H9 (cell line): ENCODE measurements around the gene IGF1R. TPM values are rescaled to one million over a fixed set of nuclear protein-coding genes. Genes with fewer than 3 reads are reported as not detected.
A peak's percentile ranks its signal among the peaks of the same experiment; 100 is the strongest.

ENCODE experiments used
- DNase-seq: peaks from one replicate; pipeline ENCODE4 v3.0.0-alpha.2; 2017
- H2AFZ ChIP-seq: one replicate; pipeline ENCODE4 v1.6.1; 2013; ENCODE audit warnings: mild to moderate bottlenecking, low read length, control low read depth, moderate library complexity
- H2AK5ac ChIP-seq: 2 replicates; pipeline ENCODE4 v1.6.1; 2013; ENCODE audit warnings: low read length, control low read depth, mixed read lengths; ENCODE audit not compliant: insufficient read length
- H2BK120ac ChIP-seq: one replicate; pipeline ENCODE4 v1.6.1; 2013; ENCODE audit warnings: low read depth, mild to moderate bottlenecking, low read length, control low read depth, inconsistent platforms; ENCODE audit not compliant: poor library complexity, severe bottlenecking
- H2BK12ac ChIP-seq: 2 replicates; pipeline ENCODE4 v1.6.1; 2013; ENCODE audit warnings: low read length, control low read depth, mixed read lengths, low read depth; ENCODE audit not compliant: insufficient read length
- H2BK15ac ChIP-seq: 2 replicates; pipeline ENCODE4 v1.6.1; 2013; ENCODE audit warnings: low read depth, low read length, control low read depth
- H2BK20ac ChIP-seq: one replicate; pipeline ENCODE4 v1.6.1; 2013; ENCODE audit warnings: low read depth, mild to moderate bottlenecking, low read length, control low read depth, inconsistent platforms; ENCODE audit not compliant: poor library complexity, severe bottlenecking
- H2BK5ac ChIP-seq: 2 replicates; pipeline ENCODE4 v1.6.1; 2013; ENCODE audit warnings: low read length, control low read depth, mixed read lengths; ENCODE audit not compliant: insufficient read length
- H3K14ac ChIP-seq: 2 replicates; pipeline ENCODE4 v1.6.1; 2013; ENCODE audit warnings: low read length, control low read depth; ENCODE audit not compliant: insufficient read depth
- H3K18ac ChIP-seq: 2 replicates; pipeline ENCODE4 v1.6.1; 2013; ENCODE audit warnings: low read depth, mild to moderate bottlenecking, mixed read lengths, low read length, control low read depth; ENCODE audit not compliant: insufficient read length
- H3K23ac ChIP-seq: 2 replicates; pipeline ENCODE4 v1.6.1; 2013; ENCODE audit warnings: low read length, control low read depth, mixed read lengths, low read depth; ENCODE audit not compliant: insufficient read length
- H3K23me2 ChIP-seq: 2 replicates; pipeline ENCODE4 v1.6.1; 2013; ENCODE audit warnings: low read depth, mild to moderate bottlenecking, mixed read lengths, low read length, control low read depth; ENCODE audit not compliant: insufficient read length, poor library complexity, severe bottlenecking
- H3K27ac ChIP-seq: 2 replicates; pipeline ENCODE4 v1.5.1; 2013; ENCODE audit warnings: low read length, control low read depth, mixed read lengths, low read depth; ENCODE audit not compliant: insufficient read length
- H3K27me3 ChIP-seq: 2 replicates; pipeline ENCODE4 v1.6.1; 2013; ENCODE audit warnings: low read length, control low read depth, inconsistent platforms; ENCODE audit not compliant: insufficient read depth
- H3K4ac ChIP-seq: 2 replicates; pipeline ENCODE4 v1.6.1; 2013; ENCODE audit warnings: low read depth, mild to moderate bottlenecking, control low read depth, inconsistent platforms, low read length, moderate library complexity
- H3K4me1 ChIP-seq: 2 replicates; pipeline ENCODE4 v1.6.1; 2013; ENCODE audit warnings: low read length, control low read depth, inconsistent platforms; ENCODE audit not compliant: insufficient read depth
- H3K4me2 ChIP-seq: 2 replicates; pipeline ENCODE4 v1.6.1; 2013; ENCODE audit warnings: low read length, control low read depth, mixed read lengths; ENCODE audit not compliant: insufficient read length, insufficient read depth
- H3K56ac ChIP-seq: 2 replicates; pipeline ENCODE4 v1.6.1; 2013; ENCODE audit warnings: low read depth, mild to moderate bottlenecking, mixed read lengths, low read length, control low read depth; ENCODE audit not compliant: insufficient read length
- H3K79me1 ChIP-seq: 2 replicates; pipeline ENCODE4 v1.6.1; 2013; ENCODE audit warnings: low read depth, mild to moderate bottlenecking, moderate library complexity, low read length, control low read depth, inconsistent platforms; ENCODE audit not compliant: insufficient read depth, poor library complexity, severe bottlenecking
- H3K79me2 ChIP-seq: 2 replicates; pipeline ENCODE4 v1.6.1; 2013; ENCODE audit warnings: low read length, control low read depth, inconsistent platforms; ENCODE audit not compliant: insufficient read depth
- H3K9ac ChIP-seq: 2 replicates; pipeline ENCODE4 v1.6.1; 2013; ENCODE audit warnings: low read length, control low read depth, mixed read lengths; ENCODE audit not compliant: insufficient read length; ENCODE audit errors: extremely low read depth
- H3K9me3 ChIP-seq: one replicate; pipeline ENCODE4 v1.6.1; 2013; ENCODE audit warnings: low read depth, low read length, inconsistent platforms; ENCODE audit not compliant: control insufficient read depth
- H3T11ph ChIP-seq: one replicate; pipeline ENCODE4 v1.6.1; 2013; ENCODE audit warnings: mild to moderate bottlenecking, low read length, control low read depth, inconsistent platforms
- H4K20me1 ChIP-seq: one replicate; pipeline ENCODE4 v1.6.1; 2013; ENCODE audit not compliant: control insufficient read depth, insufficient read length, insufficient read depth
- H4K5ac ChIP-seq: 2 replicates; pipeline ENCODE4 v1.6.1; 2013; ENCODE audit warnings: low read depth, mild to moderate bottlenecking, mixed read lengths, low read length, control low read depth; ENCODE audit not compliant: insufficient read length
- H4K8ac ChIP-seq: replicated peaks from 2 replicates; pipeline ENCODE4 v1.6.1; 2013; ENCODE audit warnings: low read length, control low read depth, mixed read lengths, low read depth; ENCODE audit not compliant: insufficient read length
- H4K91ac ChIP-seq: 2 replicates; pipeline ENCODE4 v1.6.1; 2013; ENCODE audit warnings: low read depth, mild to moderate bottlenecking, moderate library complexity, mixed read lengths, low read length, control low read depth; ENCODE audit not compliant: insufficient read length
- H3K27ac Mint-ChIP-seq, 3 experiments: 2 replicates in 2 of 3; 3 replicates in 1 of 3; pipeline ENCODE4 v1.8.0; 2020 to 2021; ENCODE audit warnings: mixed read lengths in 3 of 3, mild to moderate bottlenecking in 1 of 3, moderate library complexity in 1 of 3
- H3K27me3 Mint-ChIP-seq: 2 replicates; pipeline ENCODE4 v1.8.0; 2021; ENCODE audit warnings: low read depth, mild to moderate bottlenecking, moderate library complexity, mixed read lengths
- H3K36me3 Mint-ChIP-seq, 3 experiments: 2 replicates in 2 of 3; 3 replicates in 1 of 3; pipeline ENCODE4 v1.8.0; 2020 to 2021; ENCODE audit warnings: low read depth in 3 of 3, mixed read lengths in 3 of 3; ENCODE audit not compliant: insufficient read depth in 1 of 3
- H3K4me1 Mint-ChIP-seq, 2 experiments: 2 replicates each; pipeline ENCODE4 v1.8.0; 2020; ENCODE audit warnings: mixed read lengths in 2 of 2
- H3K4me3 Mint-ChIP-seq, 2 experiments: 2 replicates in 1 of 2; 3 replicates in 1 of 2; pipeline ENCODE4 v1.8.0; 2020 to 2021; ENCODE audit warnings: mild to moderate bottlenecking in 2 of 2, mixed read lengths in 2 of 2, moderate library complexity in 1 of 2
- H3K9me3 Mint-ChIP-seq, 2 experiments: 2 replicates in 1 of 2; 3 replicates in 1 of 2; pipeline ENCODE4 v1.8.0; 2020; ENCODE audit warnings: mild to moderate bottlenecking in 2 of 2, mixed read lengths in 2 of 2, moderate library complexity in 1 of 2
- WGBS: extraction: QIAGEN DNeasy Blood & Tissue Kit; methylation state at CpG from one replicate; pipeline ENCODE4 v1.1.7; 2013; ENCODE audit warnings: missing lambda C conversion rate, low lambda C conversion rate, mixed read lengths; ENCODE audit not compliant: insufficient read length; ENCODE audit errors: extremely low coverage; 5-methylcytosine and 5-hydroxymethylcytosine counted together
- total RNA-seq: library from RNA; stranded (reverse); gene quantifications from 2 replicates; pipeline ENCODE4 v1.2.1, GENCODE V29; 2021
- TF ChIP-seq, protein P1 (sequence below): fragments of 200-600 bp; sonication (generic); conservative IDR thresholded peaks from 3 replicates; pipeline ENCODE4 v1.8.0; 2021; ENCODE audit warnings: antibody characterized with exemption, mild to moderate bottlenecking

The IGF1R gene
- total RNA-seq, 1 experiment from 2014 or later, result 70.0 TPM

DNA sequence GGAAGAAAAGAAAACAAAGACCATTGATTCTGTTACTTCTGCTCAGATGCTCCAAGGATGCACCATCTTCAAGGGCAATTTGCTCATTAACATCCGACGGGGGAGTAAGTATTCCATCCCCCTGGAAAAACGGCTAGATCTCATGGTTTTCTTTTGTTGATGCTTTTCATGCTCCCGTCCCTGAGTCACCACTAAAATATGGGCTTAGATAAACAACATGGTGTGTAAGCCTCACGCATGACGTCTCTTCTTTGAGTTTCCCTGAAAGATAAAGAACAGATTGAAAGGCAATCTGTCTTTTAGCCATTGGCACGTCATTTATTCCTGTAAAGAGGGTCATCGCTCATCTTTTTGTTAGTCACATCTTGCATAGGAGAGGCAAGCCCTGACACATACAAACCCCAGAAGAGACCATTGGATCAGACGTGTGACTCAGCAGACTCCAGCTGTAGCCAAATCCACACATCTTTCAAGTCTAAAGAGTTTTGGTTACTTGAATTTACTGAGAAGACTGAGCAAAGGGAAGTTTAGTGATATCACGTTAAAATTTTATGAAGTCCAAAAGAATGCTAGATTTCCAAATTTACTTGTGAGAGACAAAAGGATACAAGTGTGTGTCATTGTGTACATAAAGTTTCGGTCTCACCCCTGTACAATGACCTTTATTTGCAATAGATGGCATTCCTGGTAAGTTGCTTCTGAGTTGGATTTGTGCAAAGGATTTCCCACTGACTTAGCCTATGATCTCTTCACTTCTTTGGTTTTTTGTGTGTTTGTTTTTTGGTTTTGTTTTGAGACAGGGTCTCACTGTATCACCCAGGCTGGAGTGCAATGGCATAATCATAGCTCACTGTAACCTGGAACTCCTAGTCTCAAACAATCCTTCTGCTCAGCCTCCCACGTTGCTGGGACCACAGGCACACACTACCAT lies 248.7 kb downstream of the IGF1R start:
- H3K27me3 ChIP-seq, result no peaks in the 10 kb centered on the region
- H4K91ac ChIP-seq, result no peak overlapping the region
- H4K8ac ChIP-seq, result no peak overlapping the region
- H2BK20ac ChIP-seq, result no peak overlapping the region
- H3K9me3 ChIP-seq, result no peaks in the 10 kb centered on the region
- no peak overlapping the region for H4K5ac ChIP-seq
- H3K27ac ChIP-seq, result no peak overlapping the region
- Mint-ChIP-seq H3K4me3 (no peak overlapping the region), H3K27ac (peak overlapping the region in 2 of 3 experiments; percentile 28 to 31; a peak in 4 of 7 replicates), H3K4me1 (peaks cover 26 to 36% of the 10 kb centered on the region in 2 experiments), H3K27me3 (no peaks in the 10 kb centered on the region), H3K36me3 (peaks cover 19 to 39% (median 30%) of the 10 kb centered on the region in 3 experiments; a peak in 6 of 7 replicates), H3K9me3 (no peaks in the 10 kb centered on the region)
- H3K18ac ChIP-seq, result no peak overlapping the region
- no peak overlapping the region for H3T11ph ChIP-seq
- DNase-seq, result no peak
- no peaks in the 10 kb centered on the region for H3K23me2 ChIP-seq
- no peak overlapping the region for H2BK120ac ChIP-seq
- no peaks in the 10 kb centered on the region for H3K79me1 ChIP-seq
- no peak overlapping the region for H2BK5ac ChIP-seq
- no peak overlapping the region for H2AFZ ChIP-seq
- H4K20me1 ChIP-seq, result no peaks in the 10 kb centered on the region
- H2AK5ac ChIP-seq, result no peak overlapping the region
- peaks cover 7% of the 10 kb centered on the region; the same call in 1 of the 2 replicates for H3K4me1 ChIP-seq
- H3K14ac ChIP-seq, result no peak overlapping the region
- H3K4ac ChIP-seq, result no peak overlapping the region
- WGBS, result no CpG with 5 or more reads among the region's 12 CpGs
- no peak overlapping the region for H3K56ac ChIP-seq
- H3K4me2 ChIP-seq, result no peak overlapping the region
- TF ChIP-seq, protein P1, sequence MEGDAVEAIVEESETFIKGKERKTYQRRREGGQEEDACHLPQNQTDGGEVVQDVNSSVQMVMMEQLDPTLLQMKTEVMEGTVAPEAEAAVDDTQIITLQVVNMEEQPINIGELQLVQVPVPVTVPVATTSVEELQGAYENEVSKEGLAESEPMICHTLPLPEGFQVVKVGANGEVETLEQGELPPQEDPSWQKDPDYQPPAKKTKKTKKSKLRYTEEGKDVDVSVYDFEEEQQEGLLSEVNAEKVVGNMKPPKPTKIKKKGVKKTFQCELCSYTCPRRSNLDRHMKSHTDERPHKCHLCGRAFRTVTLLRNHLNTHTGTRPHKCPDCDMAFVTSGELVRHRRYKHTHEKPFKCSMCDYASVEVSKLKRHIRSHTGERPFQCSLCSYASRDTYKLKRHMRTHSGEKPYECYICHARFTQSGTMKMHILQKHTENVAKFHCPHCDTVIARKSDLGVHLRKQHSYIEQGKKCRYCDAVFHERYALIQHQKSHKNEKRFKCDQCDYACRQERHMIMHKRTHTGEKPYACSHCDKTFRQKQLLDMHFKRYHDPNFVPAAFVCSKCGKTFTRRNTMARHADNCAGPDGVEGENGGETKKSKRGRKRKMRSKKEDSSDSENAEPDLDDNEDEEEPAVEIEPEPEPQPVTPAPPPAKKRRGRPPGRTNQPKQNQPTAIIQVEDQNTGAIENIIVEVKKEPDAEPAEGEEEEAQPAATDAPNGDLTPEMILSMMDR, result no peak
- H2BK15ac ChIP-seq, result no peak overlapping the region
- H2BK12ac ChIP-seq, result no peak overlapping the region
- 0 out of 2 replicates have a peak, but pooled peaks cover 2% of the 10 kb centered on the region for H3K79me2 ChIP-seq
- H3K23ac ChIP-seq, result no peak overlapping the region
- H3K9ac ChIP-seq, result no peak overlapping the region
